ENCODE results near the gene JPH4. TPM values are rescaled to one million over a fixed set of nuclear protein-coding genes. Genes with fewer than 3 reads are reported as not detected.

The JPH4 gene
- total RNA-seq, 1 experiment from 2014 or later, result not detected

GRCh38 chr14:23532658-23533057 lies 45.9 kb downstream of the JPH4 start:
- ChIA-PET CTCF (interaction anchor here (0.5 to 1.1 kb wide), 4 partner anchors 10 to 33 kb away, joined by 3 to 5 read pairs (median 3); no protein-coding TSS in a partner anchor), POLR2A (interaction anchor here (0.8 kb wide), 1 partner anchor 25 kb away, joined by 3 read pairs; no protein-coding TSS in a partner anchor)
- no TSS peak for BruUV-seq (replicated peaks)
- intact Hi-C loops (cut with micrococcal nuclease), result loop anchor here (1.0 kb wide), 1 partner anchor 30 kb away; no protein-coding TSS in a partner anchor
- Mint-ChIP-seq H3K4me1 (ENCODE audit: insufficient read depth, unreplicated experiment) (no peaks in the 10 kb centered on the region), H3K9me3 (ENCODE audit: unreplicated experiment) (no peaks in the 10 kb centered on the region), H3K27ac (ENCODE audit: low read depth, unreplicated experiment) (no peak overlapping the region), H3K27me3 (ENCODE audit: insufficient read depth, unreplicated experiment) (no peaks in the 10 kb centered on the region), H3K4me3 (ENCODE audit: unreplicated experiment) (no peak overlapping the region), H3K36me3 (ENCODE audit: insufficient read depth, unreplicated experiment) (peaks cover 6% of the 10 kb centered on the region)
- no peak for TF ChIP-seq CTCF (IDR thresholded peaks at IDR 0.05; ENCODE audit: unreplicated experiment)
- no peak for DNase-seq (ENCODE audit: unreplicated experiment)

- POLR2A ChIA-PET, result interaction anchor here (1.1 kb wide), 1 partner anchor 8 kb away, joined by 3 read pairs; no protein-coding TSS in a partner anchor
- Mint-ChIP-seq H3K4me3 (ENCODE audit: unreplicated experiment) (no peak overlapping the region), H3K27me3 (ENCODE audit: insufficient read depth, unreplicated experiment) (no peaks in the 10 kb centered on the region), H3K27ac (ENCODE audit: low read depth, unreplicated experiment) (no peak overlapping the region), H3K4me1 (ENCODE audit: insufficient read depth, unreplicated experiment) (no peaks in the 10 kb centered on the region), H3K36me3 (ENCODE audit: insufficient read depth, unreplicated experiment) (peaks cover 9% of the 10 kb centered on the region), H3K9me3 (ENCODE audit: unreplicated experiment) (no peaks in the 10 kb centered on the region)
- TF ChIP-seq CTCF (IDR thresholded peaks at IDR 0.05; ENCODE audit: unreplicated experiment), result no peak
- intact Hi-C loops (cut with micrococcal nuclease), result no loop called here
- CTCF ChIA-PET, result interaction anchor here (0.6 to 5.5 kb wide), 3 partner anchors 8 to 212 kb away, joined by 3 to 33 read pairs (median 5); no protein-coding TSS in a partner anchor
- no TSS peak for BruUV-seq (replicated peaks)
- DNase-seq (ENCODE audit: unreplicated experiment), result no peak
Observed at GRCh38 chr14:23531391-23531790, 47.2 kb downstream of the JPH4 start.

- TF ChIP-seq CTCF (IDR thresholded peaks at IDR 0.05; ENCODE audit: unreplicated experiment), result no peak
- Mint-ChIP-seq H3K36me3 (ENCODE audit: insufficient read depth, unreplicated experiment) (peaks cover 9% of the 10 kb centered on the region), H3K9me3 (ENCODE audit: unreplicated experiment) (no peaks in the 10 kb centered on the region), H3K4me1 (ENCODE audit: insufficient read depth, unreplicated experiment) (no peaks in the 10 kb centered on the region), H3K27me3 (ENCODE audit: insufficient read depth, unreplicated experiment) (no peaks in the 10 kb centered on the region), H3K27ac (ENCODE audit: low read depth, unreplicated experiment) (no peak overlapping the region), H3K4me3 (ENCODE audit: unreplicated experiment) (no peak overlapping the region)
- ChIA-PET CTCF (interaction anchor here (0.7 to 5.5 kb wide), 5 partner anchors 9 to 563 kb away, joined by 3 to 33 read pairs (median 4); no protein-coding TSS in a partner anchor), POLR2A (interaction anchor here (0.7 to 1.1 kb wide), 2 partner anchors 9 to 43 kb away, joined by 3 read pairs; no protein-coding TSS in a partner anchor)
- DNase-seq (ENCODE audit: unreplicated experiment), result no peak
- intact Hi-C loops (cut with micrococcal nuclease), result no loop called here
- no TSS peak for BruUV-seq (replicated peaks)
Observed at GRCh38 chr14:23530375-23531055, 48.1 kb downstream of the JPH4 start.

- H3K9me3 Mint-ChIP-seq (ENCODE audit: unreplicated experiment), result no peaks in the 10 kb centered on the region
- no peak overlapping the region for H3K27ac Mint-ChIP-seq (ENCODE audit: low read depth, unreplicated experiment)
- POLR2A ChIA-PET, result no interaction called here
- no peaks in the 10 kb centered on the region for H3K4me1 Mint-ChIP-seq (ENCODE audit: insufficient read depth, unreplicated experiment)
- no peak overlapping the region for H3K4me3 Mint-ChIP-seq (ENCODE audit: unreplicated experiment)
- DNase-seq (ENCODE audit: unreplicated experiment), result no peak
- CTCF ChIA-PET, result interaction anchor here (0.6 to 5.5 kb wide), 12 partner anchors 9 to 1550 kb away, joined by 3 to 33 read pairs (median 3); no protein-coding TSS in a partner anchor
- no peak for TF ChIP-seq CTCF (IDR thresholded peaks at IDR 0.05; ENCODE audit: unreplicated experiment)
- intact Hi-C loops (cut with micrococcal nuclease), result no loop called here
- no peaks in the 10 kb centered on the region for H3K27me3 Mint-ChIP-seq (ENCODE audit: insufficient read depth, unreplicated experiment)
- peaks cover 14% of the 10 kb centered on the region for H3K36me3 Mint-ChIP-seq (ENCODE audit: insufficient read depth, unreplicated experiment)
- BruUV-seq (replicated peaks), result no TSS peak
Observed at GRCh38 chr14:23529016-23529415, 49.6 kb downstream of the JPH4 start.
